HT-29 (cell line): Measurements from ENCODE around the gene HOXB6. TPM values are rescaled to one million over a fixed set of nuclear protein-coding genes. Genes with fewer than 3 reads are reported as not detected.
A peak's percentile ranks its signal among the peaks of the same experiment; 100 is the strongest.

Experiments used
- DNase-seq: peaks from one replicate; pipeline ENCODE4 v3.0.0-alpha.2; 2015; ENCODE audit warnings: low spot score
- total RNA-seq: library from RNA; depleted of rRNA; stranded (reverse); fragments of >200 nt; shearing (Covaris generic); gene quantifications from 2 replicates; pipeline ENCODE4 v1.2.3, GENCODE V29; 2014

Gene HOXB6
- total RNA-seq, 1 experiment from 2014 or later: 160 TPM

GRCh38 chr17:48583708-48584222 lies 21.0 kb downstream of the HOXB6 start:
- DNase-seq: peak; percentile 65

GRCh38 chr17:48582750-48583069 lies 22.1 kb downstream of the HOXB6 start:
- peak; percentile 64 for DNase-seq

GRCh38 chr17:48579760-48580554 lies 24.8 kb downstream of the HOXB6 start:
- DNase-seq: peak; percentile 67

- no peak for DNase-seq
Measured at GRCh38 chr17:48579471-48579759, 25.4 kb downstream of the HOXB6 start.

- peak; percentile 70 for DNase-seq
Measured at GRCh38 chr17:48578616-48579470, 25.9 kb downstream of the HOXB6 start.

GRCh38 chr17:48577946-48578615 lies 26.7 kb downstream of the HOXB6 start, which contains the start of gene HOXB4:
Gene HOXB4 (minus strand): TSS chr17:48578350. CDS start chr17:48578319, 31 bp downstream.
- DNase-seq: peak; percentile 72

GRCh38 chr17:48577330-48577945 lies 27.3 kb downstream of the HOXB6 start:
- DNase-seq: no peak

- no peak for DNase-seq
Measured at GRCh38 chr17:48576479-48577309, 28.1 kb downstream of the HOXB6 start.

GRCh38 chr17:48575673-48576478 lies 28.9 kb downstream of the HOXB6 start:
- DNase-seq: no peak

- DNase-seq: no peak
Measured at GRCh38 chr17:48575066-48575582, 29.7 kb downstream of the HOXB6 start.

GRCh38 chr17:48574505-48575065 lies 30.2 kb downstream of the HOXB6 start:
- DNase-seq: no peak

GRCh38 chr17:48571826-48572417 lies 32.9 kb downstream of the HOXB6 start:
- peak; percentile 64 for DNase-seq

GRCh38 chr17:48571024-48571818 lies 33.6 kb downstream of the HOXB6 start:
- DNase-seq: peak; percentile 82

- peak; percentile 64 for DNase-seq
Measured at GRCh38 chr17:48570325-48571023, 34.3 kb downstream of the HOXB6 start.

- DNase-seq: peak; percentile 66
Measured at GRCh38 chr17:48569674-48570324, 35.0 kb downstream of the HOXB6 start.

GRCh38 chr17:48569240-48569582 lies 35.6 kb downstream of the HOXB6 start:
- DNase-seq: no peak
